ENCODE measurements around the gene RPL19.
A peak's percentile ranks its signal among the peaks of the same experiment; 100 is the strongest.

RPL19 gene

GRCh38 chr17:39197380-39198185, 2.5 kb upstream of the RPL19 start, which contains the start of gene CACNB1:
Gene CACNB1, minus strand, starts transcription at chr17:39197669. Its CDS starts 174 bp downstream, at chr17:39197495.
- DNase-seq (ENCODE audit: low spot score) = peak; percentile 95

- DNase-seq (ENCODE audit: low spot score) = no peak
These were observed 1.9 kb upstream of the RPL19 start for GRCh38 chr17:39198186-39198566.

- peak; percentile 95 for DNase-seq (ENCODE audit: low spot score)
These were observed 338 bp upstream of the RPL19 start for GRCh38 chr17:39199820-39200069.

- DNase-seq (ENCODE audit: low spot score) = no peak
These were observed 951 bp downstream of the RPL19 start for GRCh38 chr17:39200957-39201510.

- no peak for DNase-seq (ENCODE audit: low spot score)
These were observed 4.2 kb downstream of the RPL19 start for GRCh38 chr17:39204245-39204644.

GRCh38 chr17:39205112-39205526, 5.0 kb downstream of the RPL19 start:
- no peak for DNase-seq (ENCODE audit: low spot score)

GRCh38 chr17:39208136-39208535, 8.1 kb downstream of the RPL19 start:
- DNase-seq (ENCODE audit: low spot score) = no peak

GRCh38 chr17:39208893-39209292, 8.8 kb downstream of the RPL19 start:
- DNase-seq (ENCODE audit: low spot score) = no peak

- DNase-seq (ENCODE audit: low spot score) = peak; percentile 83
These were observed 9.4 kb downstream of the RPL19 start for GRCh38 chr17:39209317-39210092.

- DNase-seq (ENCODE audit: low spot score) = no peak
These were observed 10.0 kb downstream of the RPL19 start for GRCh38 chr17:39210093-39210434.

- DNase-seq (ENCODE audit: low spot score) = no peak
These were observed 12.2 kb downstream of the RPL19 start for GRCh38 chr17:39212195-39212810.

GRCh38 chr17:39212841-39213480, 12.9 kb downstream of the RPL19 start:
- no peak for DNase-seq (ENCODE audit: low spot score)

- no peak for DNase-seq (ENCODE audit: low spot score)
These were observed 13.8 kb downstream of the RPL19 start for GRCh38 chr17:39213852-39214251.

GRCh38 chr17:39217734-39218369, 17.8 kb downstream of the RPL19 start:
- no peak for DNase-seq (ENCODE audit: low spot score)

GRCh38 chr17:39218906-39219305, 18.8 kb downstream of the RPL19 start:
- no peak for DNase-seq (ENCODE audit: low spot score)

- DNase-seq (ENCODE audit: low spot score) = no peak
These were observed 19.6 kb downstream of the RPL19 start for GRCh38 chr17:39219647-39220154.

- DNase-seq (ENCODE audit: low spot score) = no peak
These were observed 21.5 kb downstream of the RPL19 start for GRCh38 chr17:39221572-39221971.

- DNase-seq (ENCODE audit: low spot score) = no peak
These were observed 22.1 kb downstream of the RPL19 start for GRCh38 chr17:39222151-39222550.

- no peak for DNase-seq (ENCODE audit: low spot score)
These were observed 23.1 kb downstream of the RPL19 start for GRCh38 chr17:39222866-39223834.
